Memory B cell (primary cell): Measurements from ENCODE around the gene RTKN.
A peak's percentile ranks its signal among the peaks of the same experiment; 100 is the strongest.
"Not testable (repeated sequence)": the region's sequence is repeated elsewhere in the genome, so short reads cannot be mapped to it uniquely, and the experiment has no call there.

Source experiments
- ATAC-seq: fragments of 150-1000 bp; cut with Tn5 transposase; 2 replicates; pipeline ENCODE4 v1.10.0; 2021; ENCODE audit warnings: low read depth, mild to moderate bottlenecking, moderate library complexity
- DNase-seq, 2 donors: peaks; one replicate each; pipeline ENCODE4 v3.0.0; 2022; ENCODE audit warnings: low spot score in 2 of 2
- H3K27ac Mint-ChIP-seq: one replicate; pipeline ENCODE4 v1.8.0; 2022; ENCODE audit warnings: mild to moderate bottlenecking, moderate library complexity, mixed read lengths
- H3K27me3 Mint-ChIP-seq: one replicate; pipeline ENCODE4 v1.8.0; 2022; ENCODE audit warnings: mixed read lengths
- H3K36me3 Mint-ChIP-seq: one replicate; pipeline ENCODE4 v1.8.0; 2022; ENCODE audit warnings: mild to moderate bottlenecking, mixed read lengths
- H3K4me1 Mint-ChIP-seq: one replicate; pipeline ENCODE4 v1.8.0; 2022; ENCODE audit warnings: mixed read lengths
- H3K4me3 Mint-ChIP-seq: one replicate; pipeline ENCODE4 v1.8.0; 2022; ENCODE audit warnings: mild to moderate bottlenecking, moderate library complexity, mixed read lengths
- H3K9me3 Mint-ChIP-seq: one replicate; pipeline ENCODE4 v1.8.0; 2022; ENCODE audit warnings: mixed read lengths

The RTKN gene

GRCh38 chr2:74420443-74421103, 21.2 kb downstream of the RTKN start:
- ATAC-seq: not testable (repeated sequence)

GRCh38 chr2:74420006-74420405, 21.7 kb downstream of the RTKN start:
- Mint-ChIP-seq H3K4me1 (peaks cover 20% of the 10 kb centered on the region), H3K27ac (peak overlapping the region; percentile 56)
- ATAC-seq: no peak

More at GRCh38 chr2:74420443-74421103, 21.2 kb downstream of the RTKN start:
- not testable (repeated sequence) for H3K27me3 Mint-ChIP-seq, H3K36me3 Mint-ChIP-seq, H3K9me3 Mint-ChIP-seq, DNase-seq
- Mint-ChIP-seq H3K27ac (peak overlapping the region; percentile 96), H3K4me1 (peaks cover 17% of the 10 kb centered on the region), H3K4me3 (peak overlapping the region; percentile 98)

GRCh38 chr2:74419345-74419744, 22.4 kb downstream of the RTKN start:
- no peaks in the 10 kb centered on the region for H3K9me3 Mint-ChIP-seq
- no peak overlapping the region for H3K4me3 Mint-ChIP-seq
- no peaks in the 10 kb centered on the region for H3K27me3 Mint-ChIP-seq
- no peak overlapping the region for H3K27ac Mint-ChIP-seq
- H3K4me1 Mint-ChIP-seq: peaks cover 23% of the 10 kb centered on the region
- ATAC-seq (no peak), DNase-seq (no peak)
- no peaks in the 10 kb centered on the region for H3K36me3 Mint-ChIP-seq

More at GRCh38 chr2:74420006-74420405, 21.7 kb downstream of the RTKN start:
- Mint-ChIP-seq H3K4me3 (peak overlapping the region; percentile 40), H3K9me3 (no peaks in the 10 kb centered on the region), H3K27me3 (no peaks in the 10 kb centered on the region), H3K36me3 (no peaks in the 10 kb centered on the region)
- no peak for DNase-seq

DNA sequence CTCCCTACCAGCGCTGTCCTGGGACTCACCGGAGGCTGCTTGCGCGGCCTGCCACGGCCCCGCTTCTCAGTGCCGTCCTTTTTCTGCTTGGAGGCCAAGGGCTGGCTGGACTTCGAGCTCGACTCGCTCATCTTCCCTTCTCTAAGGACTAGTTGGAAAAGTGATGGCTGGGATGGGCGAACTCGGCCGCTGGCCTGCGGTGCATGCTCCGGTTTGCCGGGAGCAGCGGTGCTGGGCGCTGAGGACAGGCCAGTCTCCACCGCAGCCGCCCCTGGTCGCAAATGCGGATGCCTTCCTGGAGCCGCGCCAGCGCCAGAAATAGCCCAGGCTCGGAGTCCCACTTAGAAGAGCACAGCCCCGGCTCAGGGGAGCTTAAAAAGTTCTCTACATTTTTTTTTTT, 23.4 kb downstream of the RTKN start:
- DNase-seq: no peak
- Mint-ChIP-seq H3K9me3 (no peaks in the 10 kb centered on the region), H3K27me3 (no peaks in the 10 kb centered on the region), H3K4me1 (peaks cover 27% of the 10 kb centered on the region), H3K36me3 (no peaks in the 10 kb centered on the region), H3K4me3 (no peak overlapping the region), H3K27ac (peak overlapping the region; percentile 45)
- ATAC-seq: no peak

DNA sequence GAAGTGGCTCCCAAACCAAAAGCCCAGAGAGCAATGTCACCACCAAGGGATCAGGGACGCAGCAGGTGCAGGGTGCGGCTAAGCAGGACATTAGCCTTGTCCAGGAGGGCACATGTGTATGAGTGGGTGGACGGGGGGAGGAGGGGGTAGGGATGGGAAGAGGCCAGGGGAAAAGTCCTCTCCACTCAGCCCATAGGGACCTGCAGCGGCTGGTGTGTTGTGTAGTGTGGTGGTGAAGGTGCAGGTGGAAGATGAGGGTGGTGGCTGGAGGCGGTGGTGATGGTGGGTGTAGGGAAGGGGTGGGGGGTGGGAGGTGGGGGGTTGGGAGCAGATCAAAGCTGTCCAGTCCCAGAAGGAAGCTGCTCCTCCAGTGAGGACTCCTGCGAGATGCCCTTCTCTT, 24.0 kb downstream of the RTKN start:
- Mint-ChIP-seq H3K27me3 (no peaks in the 10 kb centered on the region), H3K4me1 (peaks cover 26% of the 10 kb centered on the region), H3K9me3 (no peaks in the 10 kb centered on the region), H3K27ac (peak overlapping the region; percentile 45), H3K4me3 (no peak overlapping the region), H3K36me3 (no peaks in the 10 kb centered on the region)
- DNase-seq (no peak), ATAC-seq (no peak)

DNA sequence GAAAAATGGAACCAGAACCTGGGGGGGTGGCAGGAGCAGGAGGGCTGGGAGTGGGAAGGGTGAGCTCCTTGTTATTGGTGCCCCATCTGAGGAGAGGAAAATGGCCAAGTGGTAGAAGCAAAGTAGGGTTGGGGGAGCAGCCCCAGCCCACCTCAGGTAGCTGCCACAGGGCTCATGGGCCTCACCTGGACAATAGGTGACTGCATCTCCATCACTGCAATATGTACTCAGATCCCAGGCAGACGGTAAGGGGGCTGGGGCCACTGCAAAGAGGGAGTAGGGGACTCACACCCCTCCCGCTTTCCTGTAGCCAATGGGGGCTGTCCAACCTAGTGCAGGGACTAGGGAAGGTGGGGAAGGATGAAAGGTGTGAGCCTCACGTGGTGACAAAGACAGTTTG, 24.5 kb downstream of the RTKN start:
- H3K27ac Mint-ChIP-seq: peak overlapping the region; percentile 45
- peaks cover 25% of the 10 kb centered on the region for H3K4me1 Mint-ChIP-seq
- no peak overlapping the region for H3K4me3 Mint-ChIP-seq
- no peaks in the 10 kb centered on the region for H3K36me3 Mint-ChIP-seq
- no peak for ATAC-seq
- no peaks in the 10 kb centered on the region for H3K27me3 Mint-ChIP-seq
- DNase-seq: no peak
- no peaks in the 10 kb centered on the region for H3K9me3 Mint-ChIP-seq

GRCh38 chr2:74416778-74417177, 25.0 kb downstream of the RTKN start:
- Mint-ChIP-seq H3K4me1 (peaks cover 25% of the 10 kb centered on the region), H3K27ac (no peak overlapping the region), H3K27me3 (no peaks in the 10 kb centered on the region), H3K9me3 (no peaks in the 10 kb centered on the region), H3K36me3 (no peaks in the 10 kb centered on the region), H3K4me3 (no peak overlapping the region)
- ATAC-seq (no peak), DNase-seq (no peak)

- peak overlapping the region; percentile 20 for H3K27ac Mint-ChIP-seq
- H3K4me1 Mint-ChIP-seq: peaks cover 22% of the 10 kb centered on the region
- peak overlapping the region; percentile 82 for H3K4me3 Mint-ChIP-seq
- no peak for ATAC-seq
- H3K9me3 Mint-ChIP-seq: no peaks in the 10 kb centered on the region
- DNase-seq: no peak
- no peaks in the 10 kb centered on the region for H3K36me3 Mint-ChIP-seq
- H3K27me3 Mint-ChIP-seq: no peaks in the 10 kb centered on the region
Observed at GRCh38 chr2:74415762-74416395, 25.9 kb downstream of the RTKN start.

DNA sequence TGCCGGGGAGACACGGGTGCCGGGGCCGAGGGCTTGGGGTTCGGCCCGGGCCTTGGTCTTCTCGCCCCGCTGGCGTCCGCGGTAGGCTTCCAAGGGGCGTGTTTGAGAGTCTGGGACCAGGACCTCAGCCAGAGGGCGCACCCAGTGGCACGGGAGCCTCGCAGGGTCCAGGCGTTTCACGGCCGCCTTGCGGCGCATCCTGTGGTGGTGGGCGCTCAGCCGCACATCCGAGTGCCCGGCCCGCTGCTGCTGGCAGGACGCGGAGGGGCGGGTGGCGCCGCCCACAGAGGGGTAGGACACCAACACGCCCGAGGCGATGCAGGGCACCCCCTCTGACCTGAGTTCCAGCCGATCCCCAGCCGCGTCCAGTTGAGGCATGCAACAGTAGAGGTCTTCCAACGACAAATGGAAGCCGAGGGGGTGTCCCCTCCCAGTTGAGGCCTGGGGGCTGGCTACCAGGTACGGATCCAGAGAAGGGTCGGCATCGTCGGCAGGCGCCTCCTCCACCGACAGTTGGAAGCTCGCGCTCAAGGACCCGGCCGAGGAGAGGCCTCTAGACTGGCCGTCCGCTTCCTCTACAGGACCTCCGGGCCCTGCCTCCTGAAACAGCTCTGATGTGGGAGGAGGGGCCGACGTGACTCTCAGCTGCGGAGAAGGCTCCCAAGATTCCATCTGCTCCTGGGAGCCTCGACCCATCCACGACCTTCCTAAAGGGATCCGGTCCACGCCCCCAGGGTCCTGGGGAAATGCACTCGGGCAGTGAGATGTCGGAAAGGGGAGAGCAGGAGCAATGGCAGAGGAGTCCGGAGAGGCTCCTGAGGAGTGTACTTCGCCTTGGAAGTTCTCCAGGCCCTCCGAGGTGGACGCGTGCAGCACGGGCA, 26.6 kb downstream of the RTKN start:
- Mint-ChIP-seq H3K9me3 (no peaks in the 10 kb centered on the region), H3K4me1 (peaks cover 18% of the 10 kb centered on the region), H3K27me3 (no peaks in the 10 kb centered on the region), H3K36me3 (no peaks in the 10 kb centered on the region), H3K27ac (peak overlapping the region; percentile 20), H3K4me3 (peak overlapping the region; percentile 82)
- ATAC-seq (peak; percentile 59), DNase-seq (peak in 1 of 2 donors; percentile 42)

GRCh38 chr2:74414441-74414840, 27.3 kb downstream of the RTKN start:
- peaks cover 18% of the 10 kb centered on the region for H3K4me1 Mint-ChIP-seq

GRCh38 chr2:74413001-74413698, 28.6 kb downstream of the RTKN start:
- Mint-ChIP-seq H3K27ac (peak overlapping the region; percentile 36), H3K4me3 (no peak overlapping the region), H3K27me3 (peaks cover 3% of the 10 kb centered on the region), H3K9me3 (no peaks in the 10 kb centered on the region), H3K4me1 (peaks cover 18% of the 10 kb centered on the region), H3K36me3 (peaks cover 2% of the 10 kb centered on the region)
- no peak for DNase-seq
- ATAC-seq: no peak

More at GRCh38 chr2:74414441-74414840, 27.3 kb downstream of the RTKN start:
- Mint-ChIP-seq H3K4me3 (peak overlapping the region; percentile 82), H3K36me3 (no peaks in the 10 kb centered on the region), H3K9me3 (no peaks in the 10 kb centered on the region), H3K27ac (peak overlapping the region; percentile 35), H3K27me3 (no peaks in the 10 kb centered on the region)
- DNase-seq (no peak), ATAC-seq (no peak)

DNA sequence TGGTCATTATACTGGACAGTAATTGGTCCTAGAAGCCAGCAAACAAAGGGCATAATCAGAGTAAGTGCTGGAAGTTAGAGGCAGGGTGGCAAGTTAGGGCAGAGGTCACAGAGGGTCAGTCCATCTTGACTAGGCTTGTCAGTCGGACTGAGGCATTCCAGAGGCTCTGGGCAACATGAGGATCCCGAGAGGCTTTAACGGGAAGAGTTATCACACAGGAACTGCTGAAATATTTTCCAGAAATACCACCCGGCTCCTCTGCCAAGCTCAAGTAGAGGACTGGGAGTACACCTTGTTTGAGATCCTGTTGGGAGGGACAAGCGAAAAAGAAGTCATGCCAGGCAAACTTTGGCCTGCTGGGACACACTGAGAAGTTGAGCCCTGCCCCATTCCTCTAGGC, 34.1 kb downstream of the RTKN start:
- H3K4me1 Mint-ChIP-seq: peaks cover 7% of the 10 kb centered on the region
- H3K27ac Mint-ChIP-seq: peak overlapping the region; percentile 39
- no peaks in the 10 kb centered on the region for H3K9me3 Mint-ChIP-seq
- H3K27me3 Mint-ChIP-seq: peaks cover 3% of the 10 kb centered on the region
- DNase-seq (no peak), ATAC-seq (no peak)
- no peak overlapping the region for H3K4me3 Mint-ChIP-seq
- peaks cover 2% of the 10 kb centered on the region for H3K36me3 Mint-ChIP-seq

GRCh38 chr2:74406035-74406434, 35.7 kb downstream of the RTKN start:
- DNase-seq: no peak
- Mint-ChIP-seq H3K4me1 (peaks cover 7% of the 10 kb centered on the region), H3K36me3 (peaks cover 2% of the 10 kb centered on the region), H3K27me3 (peaks cover 3% of the 10 kb centered on the region), H3K4me3 (no peak overlapping the region), H3K27ac (peak overlapping the region; percentile 51), H3K9me3 (no peaks in the 10 kb centered on the region)
- peak; percentile 97 for ATAC-seq
